GM23248 (cell line): ENCODE data around the gene SIRT6. TPM values are rescaled to one million over a fixed set of nuclear protein-coding genes. Genes with fewer than 3 reads are reported as not detected.

Source experiments
- DNase-seq: peaks from one replicate; pipeline ENCODE4 v3.0.0-alpha.2; 2015
- H2AFZ ChIP-seq: fragments of 200-600 bp; sonication (generic); 2 replicates; pipeline ENCODE4 v1.6.1; 2016; ENCODE audit warnings: antibody characterized with exemption
- H3F3A ChIP-seq: fragments of 200-600 bp; sonication (generic); 2 replicates; pipeline ENCODE4 v1.6.1; 2016; ENCODE audit warnings: mild to moderate bottlenecking, antibody characterized with exemption, mixed run types; ENCODE audit not compliant: insufficient read depth
- H3K27ac ChIP-seq: fragments of 200-600 bp; sonication (generic); 2 replicates; pipeline ENCODE4 v1.5.1; 2016; ENCODE audit warnings: mild to moderate bottlenecking
- H3K27me3 ChIP-seq: fragments of 200-600 bp; sonication (generic); replicated peaks from 2 replicates; pipeline ENCODE4 v1.6.1; 2016; ENCODE audit warnings: mild to moderate bottlenecking; ENCODE audit not compliant: insufficient read depth
- H3K36me3 ChIP-seq: fragments of 200-600 bp; sonication (generic); 2 replicates; pipeline ENCODE4 v1.6.1; 2016; ENCODE audit warnings: low read depth, mild to moderate bottlenecking
- H3K4me1 ChIP-seq: fragments of 200-600 bp; sonication (generic); 2 replicates; pipeline ENCODE4 v1.6.1; 2016; ENCODE audit warnings: mild to moderate bottlenecking; ENCODE audit not compliant: insufficient read depth
- H3K4me2 ChIP-seq: fragments of 200-600 bp; sonication (generic); one replicate; pipeline ENCODE4 v1.6.1; 2016; ENCODE audit warnings: mild to moderate bottlenecking; ENCODE audit not compliant: unreplicated experiment
- H3K4me3 ChIP-seq: fragments of 200-600 bp; sonication (generic); 2 replicates; pipeline ENCODE4 v1.5.1; 2016; ENCODE audit warnings: mild to moderate bottlenecking
- H3K79me2 ChIP-seq: fragments of 200-600 bp; sonication (generic); 2 replicates; pipeline ENCODE4 v1.6.1; 2016; ENCODE audit warnings: mild to moderate bottlenecking; ENCODE audit not compliant: insufficient read depth
- H3K9ac ChIP-seq: fragments of 200-600 bp; sonication (generic); 2 replicates; pipeline ENCODE4 v1.6.1; 2016; ENCODE audit warnings: mild to moderate bottlenecking
- H3K9me2 ChIP-seq: fragments of 200-600 bp; sonication (generic); 2 replicates; pipeline ENCODE4 v1.6.1; 2016; ENCODE audit warnings: mixed run types, mild to moderate bottlenecking, moderate library complexity; ENCODE audit not compliant: insufficient read depth
- H3K9me3 ChIP-seq: fragments of 200-600 bp; sonication (generic); one replicate; pipeline ENCODE4 v1.6.1; 2017; ENCODE audit warnings: low read depth
- H4K20me1 ChIP-seq: fragments of 200-600 bp; sonication (generic); 2 replicates; pipeline ENCODE4 v1.6.0; 2016; ENCODE audit not compliant: insufficient read depth
- EZH2 ChIP-seq: fragments of 200-600 bp; sonication (generic); IDR thresholded peaks from 2 replicates; pipeline ENCODE4 v1.6.1; 2018; ENCODE audit warnings: antibody characterized with exemption, mild to moderate bottlenecking; ENCODE audit not compliant: insufficient read depth, poor library complexity, severe bottlenecking
- EZH2phosphoT487 ChIP-seq: fragments of 200-600 bp; sonication (generic); IDR thresholded peaks from 2 replicates; pipeline ENCODE4 v1.6.1; 2018; ENCODE audit warnings: antibody characterized with exemption, moderate library complexity, mild to moderate bottlenecking, low read depth; ENCODE audit not compliant: insufficient read depth
- WGBS, 2 experiments: methylation state at CpG; one replicate each; pipeline ENCODE4 v1.1.6; 2015 to 2017; ENCODE audit warnings: low lambda C conversion rate in 2 of 2, low coverage in 1 of 2; ENCODE audit errors: missing lambda C conversion rate in 2 of 2; 5-methylcytosine and 5-hydroxymethylcytosine counted together
- in situ Hi-C: fragments of 300-500 bp; cut with MboI; formaldehyde crosslinking; loops from 2 replicates; pipeline ENCODE4 v1.15.0; 2020
- polyA plus RNA-seq: library from polyadenylated mRNA; unstranded; fragments of >200 nt; fragmentation: Nextera tagmentation; extraction: Ambion mirVana; gene quantifications from 2 replicates; pipeline ENCODE4 v1.2.1, GENCODE V29; 2016
- total RNA-seq: library from RNA; depleted of rRNA; stranded (reverse); fragments of >200 nt; shearing (Covaris generic); gene quantifications from 2 replicates; pipeline ENCODE4 v1.2.3, GENCODE V29; 2014

SIRT6 gene
- total and polyA plus RNA-seq, 2 experiments from 2014 or later = 14.4 to 19.6 TPM

- H3K27ac ChIP-seq = no peak overlapping the region
- H3K36me3 ChIP-seq = no peaks in the 10 kb centered on the region
- no peak overlapping the region for H3K9ac ChIP-seq
- no peak overlapping the region for H2AFZ ChIP-seq
- no peak overlapping the region for H3K4me3 ChIP-seq
- TF ChIP-seq EZH2phosphoT487 = no peak
- no peak for TF ChIP-seq EZH2
- H3K79me2 ChIP-seq = no peaks in the 10 kb centered on the region
- no peaks in the 10 kb centered on the region for H3K9me2 ChIP-seq
- in situ Hi-C loops = no loop called here
- H3F3A ChIP-seq = no peaks in the 10 kb centered on the region
- DNase-seq = peak; percentile 40
- no peaks in the 10 kb centered on the region for H3K9me3 ChIP-seq
- H3K27me3 ChIP-seq = no peaks in the 10 kb centered on the region
- H3K4me2 ChIP-seq = no peak overlapping the region
- WGBS, 2 experiments = 70 to 73% methylated on average over 9 to 10 of the region's 10 CpGs
- no peaks in the 10 kb centered on the region for H3K4me1 ChIP-seq
- H4K20me1 ChIP-seq = no peaks in the 10 kb centered on the region
Observed at GRCh38 chr19:4206818-4207484, 24.6 kb upstream of the SIRT6 start.

- TF ChIP-seq EZH2 (no peak), EZH2phosphoT487 (no peak)
- DNase-seq = no peak
- H3K27ac ChIP-seq = no peak overlapping the region
- H2AFZ ChIP-seq = no peak overlapping the region
- peaks cover 25% of the 10 kb centered on the region for H3K27me3 ChIP-seq
- H3K9me3 ChIP-seq = no peaks in the 10 kb centered on the region
- no peaks in the 10 kb centered on the region for H3K36me3 ChIP-seq
- H3K4me3 ChIP-seq = no peak overlapping the region
- no peak overlapping the region for H3K9ac ChIP-seq
- no peaks in the 10 kb centered on the region for H4K20me1 ChIP-seq
- H3K4me1 ChIP-seq = no peaks in the 10 kb centered on the region
- in situ Hi-C loops = no loop called here
- 0 out of 2 replicates have a peak, but pooled peaks cover 6% of the 10 kb centered on the region for H3F3A ChIP-seq
- H3K4me2 ChIP-seq = no peak overlapping the region
- no peaks in the 10 kb centered on the region for H3K79me2 ChIP-seq
- no peaks in the 10 kb centered on the region for H3K9me2 ChIP-seq
- WGBS, 2 experiments = 77 to 78% methylated on average over 4 of the region's 4 CpGs
Observed at GRCh38 chr19:4201798-4202197, 19.4 kb upstream of the SIRT6 start.

- in situ Hi-C loops = no loop called here
- peaks cover 25% of the 10 kb centered on the region for H3K27me3 ChIP-seq
- no peak overlapping the region for H3K4me2 ChIP-seq
- no peaks in the 10 kb centered on the region for H3K9me3 ChIP-seq
- no peak for DNase-seq
- H3K79me2 ChIP-seq = no peaks in the 10 kb centered on the region
- H2AFZ ChIP-seq = no peak overlapping the region
- H3K9me2 ChIP-seq = no peaks in the 10 kb centered on the region
- no peak overlapping the region for H3K4me3 ChIP-seq
- no peaks in the 10 kb centered on the region for H4K20me1 ChIP-seq
- 0 out of 2 replicates have a peak, but pooled peaks cover 6% of the 10 kb centered on the region for H3F3A ChIP-seq
- no peaks in the 10 kb centered on the region for H3K36me3 ChIP-seq
- 38 to 50% methylated on average over 2 of the region's 2 CpGs for WGBS, 2 experiments
- H3K27ac ChIP-seq = no peak overlapping the region
- H3K4me1 ChIP-seq = no peaks in the 10 kb centered on the region
- H3K9ac ChIP-seq = no peak overlapping the region
- no peak for TF ChIP-seq EZH2phosphoT487
- no peak for TF ChIP-seq EZH2
Observed at GRCh38 chr19:4200940-4201542, 18.7 kb upstream of the SIRT6 start.

GRCh38 chr19:4199699-4200293 is 17.4 kb upstream of the SIRT6 start:
- no peak for DNase-seq
- Histone ChIP-seq H3K27me3 (peaks cover 25% of the 10 kb centered on the region), H3K36me3 (no peaks in the 10 kb centered on the region), H3F3A (0 out of 2 replicates have a peak, but pooled peaks cover 6% of the 10 kb centered on the region), H4K20me1 (no peaks in the 10 kb centered on the region), H3K79me2 (no peaks in the 10 kb centered on the region), H3K4me1 (no peaks in the 10 kb centered on the region), H3K9ac (no peak overlapping the region), H3K9me2 (no peaks in the 10 kb centered on the region), H2AFZ (no peak overlapping the region), H3K4me2 (no peak overlapping the region), H3K4me3 (no peak overlapping the region), H3K9me3 (no peaks in the 10 kb centered on the region), H3K27ac (no peak overlapping the region)
- in situ Hi-C loops = no loop called here
- 72 to 73% methylated on average over 28 to 32 of the region's 33 CpGs for WGBS, 2 experiments
- TF ChIP-seq EZH2 (no peak), EZH2phosphoT487 (no peak)
